Activated naive CD4-positive, alpha-beta T cell treated with anti-CD3 and anti-CD28 coated beads, Interleukin-2, amount 10 ng/mL, durations not matched to agents 7 days and 5 days (primary cell): ENCODE results near the gene DHX30.

Source experiments
- CTCF ChIA-PET: fragments of 350-600 bp; sonication (Branson Sonifier 250); formaldehyde crosslinking; loops from one replicate; lab custom pipeline; 2021; ENCODE audit warnings: antibody characterized with exemption; lab: Charles Lee
- DNase-seq: peaks from one replicate; pipeline ENCODE4 v3.0.0-alpha.2; 2020
- H3K27ac Mint-ChIP-seq: one replicate; pipeline ENCODE4 v1.8.0; 2021; ENCODE audit warnings: mild to moderate bottlenecking, moderate library complexity, mixed read lengths
- H3K27me3 Mint-ChIP-seq: one replicate; pipeline ENCODE4 v1.8.0; 2021; ENCODE audit warnings: mild to moderate bottlenecking, mixed read lengths
- H3K36me3 Mint-ChIP-seq: one replicate; pipeline ENCODE4 v1.8.0; 2021; ENCODE audit warnings: mixed read lengths
- H3K4me1 Mint-ChIP-seq: one replicate; pipeline ENCODE4 v1.8.0; 2021; ENCODE audit warnings: mixed read lengths
- H3K4me3 Mint-ChIP-seq: one replicate; pipeline ENCODE4 v1.8.0; 2021; ENCODE audit warnings: mild to moderate bottlenecking, moderate library complexity, mixed read lengths
- H3K9me3 Mint-ChIP-seq: one replicate; pipeline ENCODE4 v1.8.0; 2021; ENCODE audit warnings: mixed read lengths

Gene DHX30

GRCh38 chr3:47852604-47853602 lies 50.0 kb downstream of the DHX30 start:
- H3K4me1 Mint-ChIP-seq = no peaks in the 10 kb centered on the region
- DNase-seq = no peak
- CTCF ChIA-PET = no interaction called here
- H3K27me3 Mint-ChIP-seq = no peaks in the 10 kb centered on the region
- H3K9me3 Mint-ChIP-seq = no peaks in the 10 kb centered on the region
- H3K27ac Mint-ChIP-seq = peak overlapping the region; percentile 7
- no peak overlapping the region for H3K4me3 Mint-ChIP-seq
- peaks cover 22% of the 10 kb centered on the region for H3K36me3 Mint-ChIP-seq

GRCh38 chr3:47854267-47854666 lies 51.3 kb downstream of the DHX30 start:
- CTCF ChIA-PET = no interaction called here
- no peak overlapping the region for H3K27ac Mint-ChIP-seq
- no peaks in the 10 kb centered on the region for H3K27me3 Mint-ChIP-seq
- H3K36me3 Mint-ChIP-seq = peaks cover 17% of the 10 kb centered on the region
- H3K4me3 Mint-ChIP-seq = no peak overlapping the region
- no peaks in the 10 kb centered on the region for H3K9me3 Mint-ChIP-seq
- no peak for DNase-seq
- H3K4me1 Mint-ChIP-seq = no peaks in the 10 kb centered on the region

- H3K4me3 Mint-ChIP-seq = no peak overlapping the region
- H3K27me3 Mint-ChIP-seq = no peaks in the 10 kb centered on the region
- no peaks in the 10 kb centered on the region for H3K9me3 Mint-ChIP-seq
- no peaks in the 10 kb centered on the region for H3K4me1 Mint-ChIP-seq
- peaks cover 21% of the 10 kb centered on the region for H3K36me3 Mint-ChIP-seq
- CTCF ChIA-PET = no interaction called here
- no peak overlapping the region for H3K27ac Mint-ChIP-seq
- DNase-seq = no peak
Measured at GRCh38 chr3:47854720-47855455, 52.0 kb downstream of the DHX30 start.

GRCh38 chr3:47855461-47856383 lies 52.8 kb downstream of the DHX30 start:
- Mint-ChIP-seq H3K4me1 (no peaks in the 10 kb centered on the region), H3K27me3 (no peaks in the 10 kb centered on the region), H3K27ac (no peak overlapping the region), H3K4me3 (no peak overlapping the region), H3K9me3 (no peaks in the 10 kb centered on the region), H3K36me3 (peaks cover 18% of the 10 kb centered on the region)
- no peak for DNase-seq
- CTCF ChIA-PET = interaction anchor here (1.3 kb wide), 1 partner anchor 18 kb away, joined by 4 read pairs; no protein-coding TSS in a partner anchor

- no peak overlapping the region for H3K27ac Mint-ChIP-seq
- H3K4me1 Mint-ChIP-seq = no peaks in the 10 kb centered on the region
- H3K36me3 Mint-ChIP-seq = peaks cover 15% of the 10 kb centered on the region
- H3K27me3 Mint-ChIP-seq = no peaks in the 10 kb centered on the region
- DNase-seq = no peak
- no peaks in the 10 kb centered on the region for H3K9me3 Mint-ChIP-seq
- CTCF ChIA-PET = interaction anchor here (0.7 to 1.3 kb wide), 2 partner anchors 18 to 19 kb away, joined by 3 to 4 read pairs; no protein-coding TSS in a partner anchor
- H3K4me3 Mint-ChIP-seq = no peak overlapping the region
Measured at GRCh38 chr3:47856669-47857068, 53.7 kb downstream of the DHX30 start.

GRCh38 chr3:47857151-47857550 lies 54.2 kb downstream of the DHX30 start:
- Mint-ChIP-seq H3K4me3 (no peak overlapping the region), H3K27me3 (no peaks in the 10 kb centered on the region), H3K9me3 (no peaks in the 10 kb centered on the region), H3K36me3 (peaks cover 15% of the 10 kb centered on the region), H3K4me1 (no peaks in the 10 kb centered on the region), H3K27ac (no peak overlapping the region)
- DNase-seq = no peak
- CTCF ChIA-PET = interaction anchor here (0.7 to 1.3 kb wide), 2 partner anchors 18 to 20 kb away, joined by 3 to 4 read pairs; no protein-coding TSS in a partner anchor

- CTCF ChIA-PET = no interaction called here
- peaks cover 10% of the 10 kb centered on the region for H3K36me3 Mint-ChIP-seq
Measured at GRCh38 chr3:47859956-47860605, 57.1 kb downstream of the DHX30 start.

GRCh38 chr3:47863391-47864128 lies 60.6 kb downstream of the DHX30 start:
- no peak for DNase-seq
- H3K9me3 Mint-ChIP-seq = no peaks in the 10 kb centered on the region
- H3K36me3 Mint-ChIP-seq = peaks cover 9% of the 10 kb centered on the region
- no peak overlapping the region for H3K27ac Mint-ChIP-seq
- CTCF ChIA-PET = no interaction called here
- H3K4me3 Mint-ChIP-seq = no peak overlapping the region
- no peaks in the 10 kb centered on the region for H3K4me1 Mint-ChIP-seq
- no peaks in the 10 kb centered on the region for H3K27me3 Mint-ChIP-seq

More at GRCh38 chr3:47859956-47860605, 57.1 kb downstream of the DHX30 start:
- Mint-ChIP-seq H3K27ac (no peak overlapping the region), H3K27me3 (no peaks in the 10 kb centered on the region), H3K4me1 (no peaks in the 10 kb centered on the region), H3K9me3 (no peaks in the 10 kb centered on the region), H3K4me3 (no peak overlapping the region)
- DNase-seq = no peak

GRCh38 chr3:47865192-47865591 lies 62.3 kb downstream of the DHX30 start:
- H3K27ac Mint-ChIP-seq = no peak overlapping the region

GRCh38 chr3:47867451-47868044 lies 64.6 kb downstream of the DHX30 start:
- Mint-ChIP-seq H3K4me1 (no peaks in the 10 kb centered on the region), H3K27ac (no peak overlapping the region), H3K4me3 (no peak overlapping the region), H3K9me3 (no peaks in the 10 kb centered on the region), H3K27me3 (no peaks in the 10 kb centered on the region), H3K36me3 (peaks cover 30% of the 10 kb centered on the region)
- CTCF ChIA-PET = no interaction called here
- no peak for DNase-seq

More at GRCh38 chr3:47865192-47865591, 62.3 kb downstream of the DHX30 start:
- Mint-ChIP-seq H3K9me3 (no peaks in the 10 kb centered on the region), H3K27me3 (no peaks in the 10 kb centered on the region), H3K4me3 (no peak overlapping the region), H3K4me1 (no peaks in the 10 kb centered on the region), H3K36me3 (peaks cover 15% of the 10 kb centered on the region)
- CTCF ChIA-PET = interaction anchor here (1.2 kb wide), 1 partner anchor 66 kb away, joined by 3 read pairs; no protein-coding TSS in a partner anchor
- no peak for DNase-seq

GRCh38 chr3:47868306-47868705 lies 65.4 kb downstream of the DHX30 start:
- CTCF ChIA-PET = no interaction called here

GRCh38 chr3:47870156-47870555 lies 67.2 kb downstream of the DHX30 start:
- Mint-ChIP-seq H3K9me3 (no peaks in the 10 kb centered on the region), H3K27me3 (no peaks in the 10 kb centered on the region), H3K4me1 (no peaks in the 10 kb centered on the region), H3K36me3 (peaks cover 34% of the 10 kb centered on the region), H3K27ac (no peak overlapping the region), H3K4me3 (no peak overlapping the region)
- CTCF ChIA-PET = interaction anchor here (0.7 kb wide), 1 partner anchor 33 kb away, joined by 3 read pairs; no protein-coding TSS in a partner anchor
- DNase-seq = no peak

More at GRCh38 chr3:47868306-47868705, 65.4 kb downstream of the DHX30 start:
- Mint-ChIP-seq H3K4me1 (no peaks in the 10 kb centered on the region), H3K27ac (no peak overlapping the region), H3K4me3 (no peak overlapping the region), H3K36me3 (peaks cover 30% of the 10 kb centered on the region), H3K27me3 (no peaks in the 10 kb centered on the region), H3K9me3 (no peaks in the 10 kb centered on the region)
- no peak for DNase-seq
